H9 (cell line): ENCODE measurements around the gene LYPD1. TPM values are rescaled to one million over a fixed set of nuclear protein-coding genes. Genes with fewer than 3 reads are reported as not detected.

Experiments used
- DNase-seq: peaks from one replicate; pipeline ENCODE4 v3.0.0-alpha.2; 2017
- H2AFZ ChIP-seq: one replicate; pipeline ENCODE4 v1.6.1; 2013; ENCODE audit warnings: mild to moderate bottlenecking, low read length, control low read depth, moderate library complexity
- H2AK5ac ChIP-seq: 2 replicates; pipeline ENCODE4 v1.6.1; 2013; ENCODE audit warnings: low read length, control low read depth, mixed read lengths; ENCODE audit not compliant: insufficient read length
- H2BK120ac ChIP-seq: one replicate; pipeline ENCODE4 v1.6.1; 2013; ENCODE audit warnings: low read depth, mild to moderate bottlenecking, low read length, control low read depth, inconsistent platforms; ENCODE audit not compliant: poor library complexity, severe bottlenecking
- H2BK12ac ChIP-seq: 2 replicates; pipeline ENCODE4 v1.6.1; 2013; ENCODE audit warnings: low read length, control low read depth, mixed read lengths, low read depth; ENCODE audit not compliant: insufficient read length
- H2BK15ac ChIP-seq: 2 replicates; pipeline ENCODE4 v1.6.1; 2013; ENCODE audit warnings: low read depth, low read length, control low read depth
- H2BK20ac ChIP-seq: one replicate; pipeline ENCODE4 v1.6.1; 2013; ENCODE audit warnings: low read depth, mild to moderate bottlenecking, low read length, control low read depth, inconsistent platforms; ENCODE audit not compliant: poor library complexity, severe bottlenecking
- H2BK5ac ChIP-seq: 2 replicates; pipeline ENCODE4 v1.6.1; 2013; ENCODE audit warnings: low read length, control low read depth, mixed read lengths; ENCODE audit not compliant: insufficient read length
- H3K14ac ChIP-seq: 2 replicates; pipeline ENCODE4 v1.6.1; 2013; ENCODE audit warnings: low read length, control low read depth; ENCODE audit not compliant: insufficient read depth
- H3K18ac ChIP-seq: 2 replicates; pipeline ENCODE4 v1.6.1; 2013; ENCODE audit warnings: low read depth, mild to moderate bottlenecking, mixed read lengths, low read length, control low read depth; ENCODE audit not compliant: insufficient read length
- H3K23ac ChIP-seq: 2 replicates; pipeline ENCODE4 v1.6.1; 2013; ENCODE audit warnings: low read length, control low read depth, mixed read lengths, low read depth; ENCODE audit not compliant: insufficient read length
- H3K23me2 ChIP-seq: 2 replicates; pipeline ENCODE4 v1.6.1; 2013; ENCODE audit warnings: low read depth, mild to moderate bottlenecking, mixed read lengths, low read length, control low read depth; ENCODE audit not compliant: insufficient read length, poor library complexity, severe bottlenecking
- H3K27ac ChIP-seq: 2 replicates; pipeline ENCODE4 v1.5.1; 2013; ENCODE audit warnings: low read length, control low read depth, mixed read lengths, low read depth; ENCODE audit not compliant: insufficient read length
- H3K27me3 ChIP-seq: 2 replicates; pipeline ENCODE4 v1.6.1; 2013; ENCODE audit warnings: low read length, control low read depth, inconsistent platforms; ENCODE audit not compliant: insufficient read depth
- H3K4ac ChIP-seq: 2 replicates; pipeline ENCODE4 v1.6.1; 2013; ENCODE audit warnings: low read depth, mild to moderate bottlenecking, control low read depth, inconsistent platforms, low read length, moderate library complexity
- H3K4me1 ChIP-seq: 2 replicates; pipeline ENCODE4 v1.6.1; 2013; ENCODE audit warnings: low read length, control low read depth, inconsistent platforms; ENCODE audit not compliant: insufficient read depth
- H3K4me2 ChIP-seq: 2 replicates; pipeline ENCODE4 v1.6.1; 2013; ENCODE audit warnings: low read length, control low read depth, mixed read lengths; ENCODE audit not compliant: insufficient read length, insufficient read depth
- H3K56ac ChIP-seq: 2 replicates; pipeline ENCODE4 v1.6.1; 2013; ENCODE audit warnings: low read depth, mild to moderate bottlenecking, mixed read lengths, low read length, control low read depth; ENCODE audit not compliant: insufficient read length
- H3K79me1 ChIP-seq: 2 replicates; pipeline ENCODE4 v1.6.1; 2013; ENCODE audit warnings: low read depth, mild to moderate bottlenecking, moderate library complexity, low read length, control low read depth, inconsistent platforms; ENCODE audit not compliant: insufficient read depth, poor library complexity, severe bottlenecking
- H3K79me2 ChIP-seq: 2 replicates; pipeline ENCODE4 v1.6.1; 2013; ENCODE audit warnings: low read length, control low read depth, inconsistent platforms; ENCODE audit not compliant: insufficient read depth
- H3K9ac ChIP-seq: 2 replicates; pipeline ENCODE4 v1.6.1; 2013; ENCODE audit warnings: low read length, control low read depth, mixed read lengths; ENCODE audit not compliant: insufficient read length; ENCODE audit errors: extremely low read depth
- H3K9me3 ChIP-seq: one replicate; pipeline ENCODE4 v1.6.1; 2013; ENCODE audit warnings: low read depth, low read length, inconsistent platforms; ENCODE audit not compliant: control insufficient read depth
- H3T11ph ChIP-seq: one replicate; pipeline ENCODE4 v1.6.1; 2013; ENCODE audit warnings: mild to moderate bottlenecking, low read length, control low read depth, inconsistent platforms
- H4K20me1 ChIP-seq: one replicate; pipeline ENCODE4 v1.6.1; 2013; ENCODE audit not compliant: control insufficient read depth, insufficient read length, insufficient read depth
- H4K5ac ChIP-seq: 2 replicates; pipeline ENCODE4 v1.6.1; 2013; ENCODE audit warnings: low read depth, mild to moderate bottlenecking, mixed read lengths, low read length, control low read depth; ENCODE audit not compliant: insufficient read length
- H4K8ac ChIP-seq: replicated peaks from 2 replicates; pipeline ENCODE4 v1.6.1; 2013; ENCODE audit warnings: low read length, control low read depth, mixed read lengths, low read depth; ENCODE audit not compliant: insufficient read length
- H4K91ac ChIP-seq: 2 replicates; pipeline ENCODE4 v1.6.1; 2013; ENCODE audit warnings: low read depth, mild to moderate bottlenecking, moderate library complexity, mixed read lengths, low read length, control low read depth; ENCODE audit not compliant: insufficient read length
- H3K27ac Mint-ChIP-seq, 3 experiments: 2 replicates in 2 of 3; 3 replicates in 1 of 3; pipeline ENCODE4 v1.8.0; 2020 to 2021; ENCODE audit warnings: mixed read lengths in 3 of 3, mild to moderate bottlenecking in 1 of 3, moderate library complexity in 1 of 3
- H3K27me3 Mint-ChIP-seq: 2 replicates; pipeline ENCODE4 v1.8.0; 2021; ENCODE audit warnings: low read depth, mild to moderate bottlenecking, moderate library complexity, mixed read lengths
- H3K36me3 Mint-ChIP-seq, 3 experiments: 2 replicates in 2 of 3; 3 replicates in 1 of 3; pipeline ENCODE4 v1.8.0; 2020 to 2021; ENCODE audit warnings: low read depth in 3 of 3, mixed read lengths in 3 of 3; ENCODE audit not compliant: insufficient read depth in 1 of 3
- H3K4me1 Mint-ChIP-seq, 2 experiments: 2 replicates each; pipeline ENCODE4 v1.8.0; 2020; ENCODE audit warnings: mixed read lengths in 2 of 2
- H3K4me3 Mint-ChIP-seq, 2 experiments: 2 replicates in 1 of 2; 3 replicates in 1 of 2; pipeline ENCODE4 v1.8.0; 2020 to 2021; ENCODE audit warnings: mild to moderate bottlenecking in 2 of 2, mixed read lengths in 2 of 2, moderate library complexity in 1 of 2
- H3K9me3 Mint-ChIP-seq, 2 experiments: 2 replicates in 1 of 2; 3 replicates in 1 of 2; pipeline ENCODE4 v1.8.0; 2020; ENCODE audit warnings: mild to moderate bottlenecking in 2 of 2, mixed read lengths in 2 of 2, moderate library complexity in 1 of 2
- CTCF ChIP-seq: fragments of 200-600 bp; sonication (generic); conservative IDR thresholded peaks from 3 replicates; pipeline ENCODE4 v1.8.0; 2021; ENCODE audit warnings: antibody characterized with exemption, mild to moderate bottlenecking
- WGBS: extraction: QIAGEN DNeasy Blood & Tissue Kit; methylation state at CpG from one replicate; pipeline ENCODE4 v1.1.7; 2013; ENCODE audit warnings: missing lambda C conversion rate, low lambda C conversion rate, mixed read lengths; ENCODE audit not compliant: insufficient read length; ENCODE audit errors: extremely low coverage; 5-methylcytosine and 5-hydroxymethylcytosine counted together
- total RNA-seq: library from RNA; stranded (reverse); gene quantifications from 2 replicates; pipeline ENCODE4 v1.2.1, GENCODE V29; 2021

Gene LYPD1
- total RNA-seq, 1 experiment from 2014 or later, result 10.6 TPM

GRCh38 chr2:132656266-132656975, 13.6 kb downstream of the LYPD1 start:
- Histone ChIP-seq H4K91ac (no peak overlapping the region), H3K4me2 (no peak overlapping the region), H3K18ac (no peak overlapping the region), H2BK120ac (no peak overlapping the region), H3K27me3 (no peaks in the 10 kb centered on the region), H3K23ac (no peak overlapping the region), H2BK5ac (no peak overlapping the region), H3K79me2 (no peaks in the 10 kb centered on the region), H2AFZ (no peak overlapping the region), H3T11ph (no peak overlapping the region), H3K4me1 (no peaks in the 10 kb centered on the region), H4K5ac (no peak overlapping the region), H3K79me1 (no peaks in the 10 kb centered on the region), H3K27ac (no peak overlapping the region), H3K14ac (no peak overlapping the region), H2AK5ac (no peak overlapping the region), H2BK12ac (no peak overlapping the region), H3K9ac (no peak overlapping the region), H3K56ac (no peak overlapping the region), H2BK15ac (no peak overlapping the region), H4K8ac (no peak overlapping the region), H3K23me2 (no peaks in the 10 kb centered on the region), H3K4ac (no peak overlapping the region), H3K9me3 (no peaks in the 10 kb centered on the region), H2BK20ac (no peak overlapping the region), H4K20me1 (no peaks in the 10 kb centered on the region)
- no peak overlapping the region for H3K4me3 Mint-ChIP-seq
- H3K36me3 Mint-ChIP-seq, result no peaks in the 10 kb centered on the region; a peak in 1 of 7 replicates
- DNase-seq, result no peak
- no peak overlapping the region for H3K27ac Mint-ChIP-seq
- TF ChIP-seq CTCF, result no peak
- H3K9me3 Mint-ChIP-seq, result no peaks in the 10 kb centered on the region; a peak in 1 of 5 replicates
- H3K4me1 Mint-ChIP-seq, result peaks cover 25 to 29% of the 10 kb centered on the region in 2 experiments
- no CpG with 5 or more reads among the region's 7 CpGs for WGBS
- H3K27me3 Mint-ChIP-seq, result peaks cover 2% of the 10 kb centered on the region; the same call in 1 of the 2 replicates
